Type B pancreatic cell (in vitro differentiated cells): ENCODE results near the gene FAAP100. TPM values are rescaled to one million over a fixed set of nuclear protein-coding genes. Genes with fewer than 3 reads are reported as not detected.
A peak's percentile ranks its signal among the peaks of the same experiment; 100 is the strongest.

ENCODE experiments used
- DNase-seq: peaks from one replicate; pipeline ENCODE4 v3.0.0; 2021; ENCODE audit warnings: mixed read lengths; ENCODE audit not compliant: unreplicated experiment; ENCODE audit errors: extremely low spot score
- H3K27ac Mint-ChIP-seq: 2 replicates; pipeline ENCODE4 v1.8.0; 2021; ENCODE audit warnings: mild to moderate bottlenecking, mixed read lengths
- H3K27me3 Mint-ChIP-seq: 2 replicates; pipeline ENCODE4 v1.8.0; 2021; ENCODE audit warnings: mixed read lengths
- H3K36me3 Mint-ChIP-seq: 2 replicates; pipeline ENCODE4 v1.8.0; 2021; ENCODE audit warnings: mixed read lengths
- H3K4me1 Mint-ChIP-seq: one replicate; pipeline ENCODE4 v1.8.0; 2021; ENCODE audit warnings: mixed read lengths; ENCODE audit not compliant: unreplicated experiment
- H3K4me3 Mint-ChIP-seq: 2 replicates; pipeline ENCODE4 v1.8.0; 2021; ENCODE audit warnings: mild to moderate bottlenecking, mixed read lengths
- H3K9me3 Mint-ChIP-seq: 2 replicates; pipeline ENCODE4 v1.8.0; 2021; ENCODE audit warnings: mixed read lengths
- CTCF ChIP-seq: fragments of 200-600 bp; sonication (generic); conservative IDR thresholded peaks from 2 replicates; pipeline ENCODE4 v1.5.0; 2021; ENCODE audit warnings: antibody characterized with exemption, mild to moderate bottlenecking
- total RNA-seq: library from RNA; stranded (reverse); gene quantifications from 2 replicates; pipeline ENCODE4 v1.2.1, GENCODE V29; 2021; ENCODE audit warnings: low replicate concordance

The FAAP100 gene
- total RNA-seq, 1 donor from 2014 or later, result 44.7 TPM

- peaks cover 5% of the 10 kb centered on the region for H3K27me3 Mint-ChIP-seq
- no peak overlapping the region for H3K4me3 Mint-ChIP-seq
- H3K9me3 Mint-ChIP-seq, result no peaks in the 10 kb centered on the region
- no peaks in the 10 kb centered on the region for H3K36me3 Mint-ChIP-seq
- H3K27ac Mint-ChIP-seq, result no peak overlapping the region
- TF ChIP-seq CTCF, result no peak
- H3K4me1 Mint-ChIP-seq, result peaks cover 16% of the 10 kb centered on the region
- DNase-seq, result no peak
Measured at GRCh38 chr17:81524865-81525159, 27.3 kb downstream of the FAAP100 start.

GRCh38 chr17:81524039-81524864 is 27.9 kb downstream of the FAAP100 start:
- peaks cover 16% of the 10 kb centered on the region for H3K4me1 Mint-ChIP-seq
- no peak for TF ChIP-seq CTCF
- H3K36me3 Mint-ChIP-seq, result no peaks in the 10 kb centered on the region
- no peak for DNase-seq
- peaks cover 5% of the 10 kb centered on the region for H3K27me3 Mint-ChIP-seq
- no peak overlapping the region for H3K4me3 Mint-ChIP-seq
- no peak overlapping the region for H3K27ac Mint-ChIP-seq
- H3K9me3 Mint-ChIP-seq, result no peaks in the 10 kb centered on the region

- Mint-ChIP-seq H3K4me3 (no peak overlapping the region), H3K4me1 (peaks cover 16% of the 10 kb centered on the region), H3K27me3 (peaks cover 5% of the 10 kb centered on the region), H3K27ac (no peak overlapping the region), H3K9me3 (no peaks in the 10 kb centered on the region), H3K36me3 (no peaks in the 10 kb centered on the region)
- no peak for TF ChIP-seq CTCF
- DNase-seq, result no peak
Measured at GRCh38 chr17:81523402-81524038, 28.6 kb downstream of the FAAP100 start.

DNA sequence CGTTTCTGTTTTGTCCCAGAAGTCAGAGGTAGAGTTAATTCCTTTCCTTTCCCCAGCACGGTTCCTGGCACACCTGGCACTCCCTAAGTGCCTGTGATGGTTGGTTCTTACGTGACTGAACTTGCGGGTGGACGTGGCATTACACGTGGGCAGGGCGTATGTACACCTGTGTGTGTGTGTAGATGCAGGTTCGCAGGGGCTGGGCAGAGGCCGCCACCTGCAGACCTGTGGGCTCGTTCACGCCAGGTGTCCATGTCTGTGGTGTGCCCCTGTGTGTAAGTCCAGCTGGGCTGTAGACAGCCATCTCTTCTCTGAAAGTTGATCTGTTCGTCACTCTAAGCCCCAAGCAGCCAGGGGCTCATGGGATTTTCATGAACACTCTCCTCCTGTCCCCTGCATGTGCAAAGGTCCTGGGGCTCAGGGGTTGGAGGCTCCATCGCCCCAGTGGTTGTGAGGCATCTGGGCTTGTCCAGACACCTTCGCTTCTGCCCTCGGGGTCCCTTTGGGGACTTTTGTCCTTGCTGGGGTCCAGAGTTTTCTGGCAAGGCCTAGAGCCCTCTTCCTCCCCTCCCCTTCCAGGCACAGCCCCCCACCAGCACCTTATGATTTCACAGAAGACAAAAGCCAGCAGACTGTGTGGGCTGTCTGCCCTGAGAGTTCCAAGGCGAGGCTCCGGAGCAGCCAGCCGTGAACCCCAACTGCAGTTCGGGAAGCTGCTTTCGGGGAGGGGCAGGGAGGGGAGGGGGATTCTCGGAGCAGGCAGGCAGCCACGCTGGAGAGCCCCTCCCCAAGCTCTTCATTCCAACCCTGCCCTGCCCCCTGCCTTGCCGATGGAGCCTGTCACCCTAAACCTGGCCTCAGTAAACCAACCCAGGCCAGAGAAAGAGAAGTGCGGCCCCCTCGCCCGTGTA is 29.4 kb downstream of the FAAP100 start:
- H3K4me3 Mint-ChIP-seq, result no peak overlapping the region

More for the DNA sequence above, 29.4 kb downstream of the FAAP100 start:
- Mint-ChIP-seq H3K4me1 (peaks cover 22% of the 10 kb centered on the region), H3K9me3 (no peaks in the 10 kb centered on the region), H3K27me3 (peaks cover 10% of the 10 kb centered on the region), H3K27ac (peak overlapping the region; percentile 39), H3K36me3 (no peaks in the 10 kb centered on the region)
- DNase-seq, result no peak
- TF ChIP-seq CTCF, result peak; percentile 71
